C4-2B (cell line): ENCODE measurements around the gene HOXC9.

Experiments
- H3K27ac ChIP-seq: fragments of 450-650 bp; 2 replicates; pipeline ENCODE4 v1.5.1; 2017
- CTCF ChIP-seq: fragments of 450-650 bp; conservative IDR thresholded peaks from 2 replicates; pipeline ENCODE4 v1.5.1; 2017; ENCODE audit warnings: mild to moderate bottlenecking
- ZFX ChIP-seq: fragments of 450-650 bp; IDR thresholded peaks from 2 replicates; pipeline ENCODE4 v1.6.1; 2017

HOXC9 gene

GRCh38 chr12:54036620-54037359, 36.8 kb downstream of the HOXC9 start:
- no peak overlapping the region for H3K27ac ChIP-seq
- no peak for TF ChIP-seq CTCF
- TF ChIP-seq ZFX, result no peak

- H3K27ac ChIP-seq, result no peak overlapping the region
- no peak for TF ChIP-seq CTCF
- TF ChIP-seq ZFX, result no peak
Observed at GRCh38 chr12:54037360-54038283, 37.7 kb downstream of the HOXC9 start.

GRCh38 chr12:54038284-54038870, 38.4 kb downstream of the HOXC9 start:
- TF ChIP-seq CTCF, result no peak
- TF ChIP-seq ZFX, result no peak
- H3K27ac ChIP-seq, result no peak overlapping the region

GRCh38 chr12:54038871-54039414, 39.0 kb downstream of the HOXC9 start:
- no peak overlapping the region for H3K27ac ChIP-seq
- TF ChIP-seq ZFX, result no peak
- TF ChIP-seq CTCF, result no peak

- TF ChIP-seq CTCF (no peak), ZFX (no peak)
Observed at GRCh38 chr12:54039417-54040147, 39.6 kb downstream of the HOXC9 start.

GRCh38 chr12:54040148-54040494, 40.2 kb downstream of the HOXC9 start:
- H3K27ac ChIP-seq, result no peak overlapping the region
- no peak for TF ChIP-seq CTCF
- TF ChIP-seq ZFX, result no peak

More at GRCh38 chr12:54039417-54040147, 39.6 kb downstream of the HOXC9 start:
- no peak overlapping the region for H3K27ac ChIP-seq
